DOHH2 (cell line): ENCODE data around the gene ACER3.

Experiments used
- H3F3A ChIP-seq: fragments of 200-600 bp; sonication (generic), shearing (Covaris generic); 2 replicates; pipeline ENCODE4 v1.6.0; 2016; ENCODE audit warnings: antibody characterized with exemption, mild to moderate bottlenecking; ENCODE audit not compliant: control insufficient read depth, insufficient read depth
- H3K27ac ChIP-seq: fragments of 200-600 bp; sonication (generic); 2 replicates; pipeline ENCODE4 v1.5.1; 2014; ENCODE audit warnings: low read depth, mild to moderate bottlenecking, low read length, moderate library complexity
- H3K27me3 ChIP-seq: fragments of 200-600 bp; sonication (generic); 2 replicates; pipeline ENCODE4 v1.6.1; 2014; ENCODE audit warnings: mild to moderate bottlenecking, low read length, mixed read lengths; ENCODE audit not compliant: control insufficient read depth
- H3K36me3 ChIP-seq: fragments of 200-600 bp; sonication (generic); 2 replicates; pipeline ENCODE4 v1.6.1; 2014; ENCODE audit warnings: mild to moderate bottlenecking, low read length, moderate library complexity, mixed read lengths; ENCODE audit not compliant: control insufficient read depth
- H3K4me1 ChIP-seq: fragments of 200-600 bp; sonication (generic); 2 replicates; pipeline ENCODE4 v1.6.1; 2014; ENCODE audit warnings: mild to moderate bottlenecking, low read length, mixed read lengths; ENCODE audit not compliant: control insufficient read depth
- H3K4me2 ChIP-seq: fragments of 200-600 bp; sonication (generic); 2 replicates; pipeline ENCODE4 v1.6.0; 2014; ENCODE audit warnings: mild to moderate bottlenecking, low read length, moderate library complexity
- H3K4me3 ChIP-seq: fragments of 200-600 bp; sonication (generic); 2 replicates; pipeline ENCODE4 v1.5.1; 2014; ENCODE audit warnings: mild to moderate bottlenecking, low read length, mixed read lengths
- H3K79me2 ChIP-seq: fragments of 200-600 bp; sonication (generic); 2 replicates; pipeline ENCODE4 v1.6.1; 2014; ENCODE audit warnings: mild to moderate bottlenecking, low read length, mixed read lengths; ENCODE audit not compliant: control insufficient read depth
- H3K9me2 ChIP-seq: fragments of 200-600 bp; sonication (generic); replicated peaks from 2 replicates; pipeline ENCODE4 v1.6.1; 2014; ENCODE audit warnings: mild to moderate bottlenecking, low read length, mixed read lengths; ENCODE audit not compliant: control insufficient read depth
- H3K9me3 ChIP-seq: fragments of 200-600 bp; sonication (generic); 2 replicates; pipeline ENCODE4 v1.6.1; 2014; ENCODE audit warnings: antibody characterized with exemption, low read length, mixed read lengths; ENCODE audit not compliant: control insufficient read depth, insufficient read depth
- H4K20me1 ChIP-seq: fragments of 200-600 bp; sonication (generic); 2 replicates; pipeline ENCODE4 v1.6.0; 2014; ENCODE audit warnings: low read depth, mild to moderate bottlenecking, antibody characterized with exemption, low read length, moderate library complexity; ENCODE audit not compliant: control insufficient read depth, insufficient read depth
- CTCF ChIP-seq: fragments of 200-600 bp; sonication (generic); IDR thresholded peaks from one replicate; pipeline ENCODE4 v1.5.1; 2014; ENCODE audit warnings: antibody characterized with exemption, mild to moderate bottlenecking, low read depth, low read length; ENCODE audit not compliant: poor library complexity, severe bottlenecking
- EZH2phosphoT487 ChIP-seq: fragments of 200-600 bp; sonication (generic); IDR thresholded peaks from 2 replicates; pipeline ENCODE4 v1.6.1; 2017; ENCODE audit warnings: borderline replicate concordance, mild to moderate bottlenecking, antibody characterized with exemption, low read length, moderate library complexity, mixed read lengths

The ACER3 gene

GRCh38 chr11:76872959-76873827 is 12.5 kb downstream of the ACER3 start:
- Histone ChIP-seq H4K20me1 (no peaks in the 10 kb centered on the region), H3K27ac (no peak overlapping the region), H3K27me3 (no peaks in the 10 kb centered on the region), H3K4me3 (no peak overlapping the region), H3K79me2 (0 out of 2 replicates have a peak, but pooled peaks cover 3% of the 10 kb centered on the region), H3F3A (no peaks in the 10 kb centered on the region), H3K9me3 (no peaks in the 10 kb centered on the region), H3K36me3 (no peaks in the 10 kb centered on the region; the same call in 1 of the 2 replicates), H3K4me2 (no peak overlapping the region), H3K4me1 (peaks cover 8% of the 10 kb centered on the region), H3K9me2 (no peaks in the 10 kb centered on the region)
- TF ChIP-seq EZH2phosphoT487 (no peak), CTCF (no peak)

- Histone ChIP-seq H3K4me3 (no peak overlapping the region), H3K27me3 (no peaks in the 10 kb centered on the region), H3K4me1 (peaks cover 8% of the 10 kb centered on the region), H4K20me1 (no peaks in the 10 kb centered on the region), H3K36me3 (no peaks in the 10 kb centered on the region), H3K9me3 (no peaks in the 10 kb centered on the region), H3K27ac (no peak overlapping the region), H3K9me2 (no peaks in the 10 kb centered on the region), H3F3A (no peaks in the 10 kb centered on the region), H3K79me2 (0 out of 2 replicates have a peak, but pooled peaks cover 3% of the 10 kb centered on the region), H3K4me2 (no peak overlapping the region)
- TF ChIP-seq EZH2phosphoT487 (no peak), CTCF (no peak)
These were observed 17.3 kb downstream of the ACER3 start for GRCh38 chr11:76878014-76878413.

DNA sequence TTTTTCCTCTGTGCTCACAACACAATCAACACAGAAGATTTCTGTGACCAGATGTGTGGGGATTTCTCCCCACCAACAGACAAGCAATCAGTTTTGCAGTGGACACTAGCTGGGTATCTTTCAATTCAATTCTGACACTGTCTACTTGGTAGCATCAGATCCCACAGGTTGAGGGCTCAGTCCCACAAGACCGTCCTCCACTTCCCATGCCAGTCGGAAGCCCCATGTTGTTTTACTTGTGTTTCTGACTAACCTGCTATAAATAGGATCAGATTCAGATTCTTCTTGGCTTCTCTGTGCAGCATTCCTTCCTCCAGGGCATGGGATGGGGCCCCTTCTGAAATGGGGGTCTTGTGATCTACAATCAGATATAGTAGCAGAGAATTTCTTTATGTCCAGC is 19.6 kb downstream of the ACER3 start:
- H3K4me1 ChIP-seq = peaks cover 8% of the 10 kb centered on the region
- no peak overlapping the region for H3K4me3 ChIP-seq
- no peaks in the 10 kb centered on the region for H3K27me3 ChIP-seq
- no peaks in the 10 kb centered on the region for H3F3A ChIP-seq
- no peak overlapping the region for H3K27ac ChIP-seq
- TF ChIP-seq EZH2phosphoT487 = no peak
- TF ChIP-seq CTCF = no peak
- no peaks in the 10 kb centered on the region for H3K36me3 ChIP-seq
- no peaks in the 10 kb centered on the region for H3K9me2 ChIP-seq
- H4K20me1 ChIP-seq = no peaks in the 10 kb centered on the region
- H3K79me2 ChIP-seq = 0 out of 2 replicates have a peak, but pooled peaks cover 3% of the 10 kb centered on the region
- H3K9me3 ChIP-seq = no peaks in the 10 kb centered on the region
- no peak overlapping the region for H3K4me2 ChIP-seq
